Coronary artery (tissue), 2 donors: ENCODE data around the gene ZNF488.

Experiments used
- DNase-seq: peaks from one replicate; pipeline ENCODE4 v3.0.0-alpha.2; 2017; ENCODE audit warnings: low spot score
- H3K27ac ChIP-seq, 2 donors: fragments of 200-600 bp; sonication (generic); one replicate each; pipeline ENCODE4 v1.5.1; 2016 to 2019
- H3K4me3 ChIP-seq: fragments of 200-600 bp; sonication (generic); 2 replicates; pipeline ENCODE4 v1.5.1; 2016; ENCODE audit warnings: mild to moderate bottlenecking, moderate library complexity
- TF ChIP-seq, protein P1 (sequence below): fragments of 200-600 bp; sonication (generic); IDR thresholded peaks from one replicate; pipeline ENCODE4 v1.5.1; 2019; ENCODE audit warnings: antibody characterized with exemption

ZNF488 gene

GRCh38 chr10:47353351-47353750, 30.7 kb downstream of the ZNF488 start:
- no peak overlapping the region for H3K4me3 ChIP-seq
- no peak for DNase-seq
- TF ChIP-seq, protein P1, sequence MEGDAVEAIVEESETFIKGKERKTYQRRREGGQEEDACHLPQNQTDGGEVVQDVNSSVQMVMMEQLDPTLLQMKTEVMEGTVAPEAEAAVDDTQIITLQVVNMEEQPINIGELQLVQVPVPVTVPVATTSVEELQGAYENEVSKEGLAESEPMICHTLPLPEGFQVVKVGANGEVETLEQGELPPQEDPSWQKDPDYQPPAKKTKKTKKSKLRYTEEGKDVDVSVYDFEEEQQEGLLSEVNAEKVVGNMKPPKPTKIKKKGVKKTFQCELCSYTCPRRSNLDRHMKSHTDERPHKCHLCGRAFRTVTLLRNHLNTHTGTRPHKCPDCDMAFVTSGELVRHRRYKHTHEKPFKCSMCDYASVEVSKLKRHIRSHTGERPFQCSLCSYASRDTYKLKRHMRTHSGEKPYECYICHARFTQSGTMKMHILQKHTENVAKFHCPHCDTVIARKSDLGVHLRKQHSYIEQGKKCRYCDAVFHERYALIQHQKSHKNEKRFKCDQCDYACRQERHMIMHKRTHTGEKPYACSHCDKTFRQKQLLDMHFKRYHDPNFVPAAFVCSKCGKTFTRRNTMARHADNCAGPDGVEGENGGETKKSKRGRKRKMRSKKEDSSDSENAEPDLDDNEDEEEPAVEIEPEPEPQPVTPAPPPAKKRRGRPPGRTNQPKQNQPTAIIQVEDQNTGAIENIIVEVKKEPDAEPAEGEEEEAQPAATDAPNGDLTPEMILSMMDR: no peak
- H3K27ac ChIP-seq: no peak overlapping the region

DNA sequence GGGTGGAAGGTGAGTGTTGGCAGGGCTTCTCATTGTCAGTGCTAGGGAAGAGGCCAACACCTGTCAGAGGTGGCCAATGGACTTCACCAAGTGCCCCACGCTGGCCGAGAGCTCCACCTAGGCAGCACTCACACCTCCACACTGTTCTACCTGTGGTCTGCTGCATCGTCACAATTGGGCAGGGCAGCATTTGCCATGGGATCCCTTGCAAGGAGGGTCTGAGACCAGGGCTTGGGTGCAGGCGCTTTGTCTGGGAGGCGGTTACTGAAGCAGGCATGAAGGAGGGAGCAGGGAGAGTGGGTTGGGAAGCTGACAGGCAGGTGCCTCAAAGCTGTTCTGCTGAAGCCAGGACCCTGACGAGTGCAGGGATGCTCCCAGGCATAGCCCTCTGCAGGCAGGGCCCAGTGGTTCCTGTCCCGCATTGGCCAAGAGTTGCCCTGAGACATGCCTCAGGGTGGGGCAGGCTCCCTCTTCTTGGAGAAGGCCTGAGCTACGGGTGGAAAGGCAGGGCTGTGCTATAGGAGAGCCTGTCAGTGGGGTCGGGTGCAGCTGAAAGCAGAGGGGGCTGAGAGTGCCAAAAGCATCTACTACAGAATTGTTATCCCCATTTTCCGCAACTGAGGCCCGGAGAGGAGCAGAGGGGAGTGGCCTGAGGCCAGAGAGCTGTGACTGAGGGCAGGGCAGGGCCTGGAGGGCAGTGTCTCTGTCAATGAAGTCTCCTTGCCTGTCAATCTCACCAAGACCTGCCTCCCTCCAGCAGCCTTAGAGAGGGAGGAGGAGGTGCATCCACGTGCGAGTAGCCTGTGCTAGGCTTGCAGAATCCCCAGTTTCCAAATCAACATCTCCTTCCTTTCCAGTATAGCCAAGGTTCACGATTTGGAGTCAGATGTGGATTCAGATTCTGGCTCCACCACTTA, 31.9 kb downstream of the ZNF488 start:
- TF ChIP-seq, protein P1: no peak
- Histone ChIP-seq H3K27ac (no peak overlapping the region), H3K4me3 (no peak overlapping the region)
- DNase-seq: no peak

DNA sequence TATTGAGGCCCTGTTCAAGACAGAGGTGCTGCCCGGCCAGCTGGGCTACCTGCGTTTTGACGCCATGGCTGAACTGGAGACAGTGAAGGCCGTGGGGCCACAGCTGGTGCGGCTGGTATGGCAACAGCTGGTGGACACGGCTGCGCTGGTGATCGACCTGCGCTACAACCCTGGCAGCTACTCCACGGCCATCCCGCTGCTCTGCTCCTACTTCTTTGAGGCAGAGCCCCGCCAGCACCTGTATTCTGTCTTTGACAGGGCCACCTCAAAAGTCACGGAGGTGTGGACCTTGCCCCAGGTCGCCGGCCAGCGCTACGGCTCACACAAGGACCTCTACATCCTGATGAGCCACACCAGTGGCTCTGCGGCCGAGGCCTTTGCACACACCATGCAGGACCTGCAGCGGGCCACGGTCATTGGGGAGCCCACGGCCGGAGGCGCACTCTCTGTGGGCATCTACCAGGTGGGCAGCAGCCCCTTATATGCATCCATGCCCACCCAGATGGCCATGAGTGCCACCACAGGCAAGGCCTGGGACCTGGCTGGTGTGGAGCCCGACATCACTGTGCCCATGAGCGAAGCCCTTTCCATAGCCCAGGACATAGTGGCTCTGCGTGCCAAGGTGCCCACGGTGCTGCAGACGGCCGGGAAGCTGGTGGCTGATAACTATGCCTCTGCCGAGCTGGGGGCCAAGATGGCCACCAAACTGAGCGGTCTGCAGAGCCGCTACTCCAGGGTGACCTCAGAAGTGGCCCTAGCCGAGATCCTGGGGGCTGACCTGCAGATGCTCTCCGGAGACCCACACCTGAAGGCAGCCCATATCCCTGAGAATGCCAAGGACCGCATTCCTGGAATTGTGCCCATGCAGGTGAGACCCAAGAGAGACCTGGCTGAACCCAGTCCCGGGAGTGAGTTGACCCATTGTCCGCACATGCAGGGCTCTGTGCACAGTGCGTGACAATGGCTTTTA, 33.1 kb downstream of the ZNF488 start:
- H3K4me3 ChIP-seq: no peak overlapping the region
- H3K27ac ChIP-seq: no peak overlapping the region
- no peak for DNase-seq
- TF ChIP-seq, protein P1: no peak

- DNase-seq: no peak
- no peak overlapping the region for H3K4me3 ChIP-seq
- H3K27ac ChIP-seq: no peak overlapping the region
- TF ChIP-seq, protein P1: no peak
Measured at GRCh38 chr10:47349941-47350371, 34.1 kb downstream of the ZNF488 start.

GRCh38 chr10:47349516-47349915, 34.6 kb downstream of the ZNF488 start:
- no peak overlapping the region for H3K4me3 ChIP-seq
- no peak for DNase-seq
- no peak overlapping the region for H3K27ac ChIP-seq
- TF ChIP-seq, protein P1: no peak

DNA sequence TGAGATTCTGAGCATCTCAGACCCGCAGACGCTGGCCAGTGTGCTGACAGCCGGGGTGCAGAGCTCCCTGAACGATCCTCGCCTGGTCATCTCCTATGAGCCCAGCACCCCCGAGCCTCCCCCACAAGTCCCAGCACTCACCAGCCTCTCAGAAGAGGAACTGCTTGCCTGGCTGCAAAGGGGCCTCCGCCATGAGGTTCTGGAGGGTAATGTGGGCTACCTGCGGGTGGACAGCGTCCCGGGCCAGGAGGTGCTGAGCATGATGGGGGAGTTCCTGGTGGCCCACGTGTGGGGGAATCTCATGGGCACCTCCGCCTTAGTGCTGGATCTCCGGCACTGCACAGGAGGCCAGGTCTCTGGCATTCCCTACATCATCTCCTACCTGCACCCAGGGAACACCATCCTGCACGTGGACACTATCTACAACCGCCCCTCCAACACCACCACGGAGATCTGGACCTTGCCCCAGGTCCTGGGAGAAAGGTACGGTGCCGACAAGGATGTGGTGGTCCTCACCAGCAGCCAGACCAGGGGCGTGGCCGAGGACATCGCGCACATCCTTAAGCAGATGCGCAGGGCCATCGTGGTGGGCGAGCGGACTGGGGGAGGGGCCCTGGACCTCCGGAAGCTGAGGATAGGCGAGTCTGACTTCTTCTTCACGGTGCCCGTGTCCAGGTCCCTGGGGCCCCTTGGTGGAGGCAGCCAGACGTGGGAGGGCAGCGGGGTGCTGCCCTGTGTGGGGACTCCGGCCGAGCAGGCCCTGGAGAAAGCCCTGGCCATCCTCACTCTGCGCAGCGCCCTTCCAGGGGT, 35.2 kb downstream of the ZNF488 start:
- DNase-seq: no peak
- TF ChIP-seq, protein P1: no peak
- Histone ChIP-seq H3K27ac (no peak overlapping the region), H3K4me3 (no peak overlapping the region)
